Esophagus squamous epithelium (tissue), 4 donors: ENCODE data around the gene CTNNA1.

ENCODE experiments used
- POLR2A ChIP-seq, 4 donors: fragments of 450-650 bp; IDR thresholded peaks; one replicate each; pipeline ENCODE4 v1.6.1; 2017; ENCODE audit warnings: antibody characterized with exemption in 4 of 4, mild to moderate bottlenecking in 4 of 4, moderate library complexity in 3 of 4
- TF ChIP-seq, protein P1 (sequence below), 6 experiments: fragments of 450-650 bp in 4 of 6; fragments of 200-600 bp in 2 of 6; sonication (generic) in 2 of 6; IDR thresholded peaks; one replicate each; pipeline ENCODE4 v1.5.1; 2016 to 2019; ENCODE audit warnings: antibody characterized with exemption in 6 of 6, mild to moderate bottlenecking in 4 of 6, moderate library complexity in 4 of 6

DNA sequence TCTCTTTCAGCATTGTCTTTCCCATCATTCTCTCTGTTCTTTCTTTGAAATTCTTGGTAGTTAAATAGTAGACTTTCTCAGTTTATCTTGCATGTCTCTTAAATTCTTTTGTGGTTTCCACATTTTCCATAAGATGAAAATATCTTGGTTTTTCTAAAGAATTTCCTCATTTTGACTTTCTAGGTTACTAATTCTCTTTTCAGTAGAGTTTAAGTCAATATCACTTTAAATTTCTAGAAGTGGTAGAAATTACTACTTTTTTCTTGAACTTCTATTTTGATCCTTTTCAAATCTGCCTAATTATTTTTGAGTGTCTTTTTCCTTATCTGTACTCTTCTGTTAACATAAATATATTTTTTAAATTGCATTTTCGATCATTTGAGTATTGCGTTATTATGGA, 145.5 kb downstream of the CTNNA1 start:
- TF ChIP-seq, protein P1, sequence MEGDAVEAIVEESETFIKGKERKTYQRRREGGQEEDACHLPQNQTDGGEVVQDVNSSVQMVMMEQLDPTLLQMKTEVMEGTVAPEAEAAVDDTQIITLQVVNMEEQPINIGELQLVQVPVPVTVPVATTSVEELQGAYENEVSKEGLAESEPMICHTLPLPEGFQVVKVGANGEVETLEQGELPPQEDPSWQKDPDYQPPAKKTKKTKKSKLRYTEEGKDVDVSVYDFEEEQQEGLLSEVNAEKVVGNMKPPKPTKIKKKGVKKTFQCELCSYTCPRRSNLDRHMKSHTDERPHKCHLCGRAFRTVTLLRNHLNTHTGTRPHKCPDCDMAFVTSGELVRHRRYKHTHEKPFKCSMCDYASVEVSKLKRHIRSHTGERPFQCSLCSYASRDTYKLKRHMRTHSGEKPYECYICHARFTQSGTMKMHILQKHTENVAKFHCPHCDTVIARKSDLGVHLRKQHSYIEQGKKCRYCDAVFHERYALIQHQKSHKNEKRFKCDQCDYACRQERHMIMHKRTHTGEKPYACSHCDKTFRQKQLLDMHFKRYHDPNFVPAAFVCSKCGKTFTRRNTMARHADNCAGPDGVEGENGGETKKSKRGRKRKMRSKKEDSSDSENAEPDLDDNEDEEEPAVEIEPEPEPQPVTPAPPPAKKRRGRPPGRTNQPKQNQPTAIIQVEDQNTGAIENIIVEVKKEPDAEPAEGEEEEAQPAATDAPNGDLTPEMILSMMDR (IDR thresholded peaks at IDR 0.05) = no peak
- no peak for TF ChIP-seq POLR2A (IDR thresholded peaks at IDR 0.05)
